Activated naive CD4-positive, alpha-beta T cell treated with anti-CD3 and anti-CD28 coated beads, Interleukin-2, amount 50 U/mL, for 72 hours (primary cell): ENCODE data around the gene SEPTIN11. TPM values are rescaled to one million over a fixed set of nuclear protein-coding genes. Genes with fewer than 3 reads are reported as not detected.
"Not testable (repeated sequence)": the region's sequence is repeated elsewhere in the genome, so short reads cannot be mapped to it uniquely, and the experiment has no call there.

Experiments used
- ATAC-seq, 2 donors: fragments of 150-1000 bp; cut with Tn5 transposase; 2 replicates each; pipeline ENCODE4 v1.10.0; 2021; ENCODE audit warnings: mild to moderate bottlenecking in 2 of 2, moderate library complexity in 2 of 2
- DNase-seq, 2 donors: peaks; one replicate each; pipeline ENCODE4 v3.0.0; 2021 to 2022; ENCODE audit warnings: low spot score in 2 of 2
- H3K27ac Mint-ChIP-seq, 2 donors: one replicate each; pipeline ENCODE4 v1.8.0; 2022; ENCODE audit warnings: mild to moderate bottlenecking in 2 of 2, mixed read lengths in 2 of 2
- H3K36me3 Mint-ChIP-seq, 2 donors: one replicate each; pipeline ENCODE4 v1.8.0; 2022; ENCODE audit warnings: mixed read lengths in 2 of 2
- H3K9me3 Mint-ChIP-seq, 2 donors: one replicate each; pipeline ENCODE4 v1.8.0; 2022; ENCODE audit warnings: mixed read lengths in 2 of 2
- total RNA-seq, 2 donors: library from RNA; stranded (reverse); gene quantifications; one replicate each; pipeline ENCODE4 v1.2.3, GENCODE V29; 2022

The SEPTIN11 gene
- total RNA-seq, 2 donors from 2014 or later: 20.6 to 23.2 TPM

DNA sequence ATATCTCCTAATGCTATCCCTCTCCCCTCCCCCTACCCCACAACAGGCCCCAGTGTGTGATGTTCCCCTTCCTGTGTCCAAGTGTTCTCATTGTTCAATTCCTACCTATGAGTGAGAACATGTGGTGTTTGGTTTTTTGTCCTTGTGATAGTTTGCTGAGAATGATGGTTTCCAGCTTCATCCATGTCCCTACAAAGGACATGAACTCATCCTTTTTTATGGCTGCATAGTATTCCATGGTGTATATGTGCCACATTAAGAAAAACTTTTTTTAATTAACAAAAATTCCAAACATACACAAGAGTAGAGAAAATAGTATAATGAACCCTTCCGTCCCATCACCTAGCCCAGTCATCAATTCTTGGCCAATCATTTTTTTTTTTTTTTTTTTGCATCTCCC, 14.4 kb downstream of the SEPTIN11 start:
- Mint-ChIP-seq H3K36me3 (peaks cover 0 to 19% of the 10 kb centered on the region in 2 donors), H3K9me3 (peaks cover 0 to 12% of the 10 kb centered on the region in 2 donors)
- not testable (repeated sequence) for ATAC-seq, DNase-seq, H3K27ac Mint-ChIP-seq

- peaks cover 0 to 12% of the 10 kb centered on the region in 2 donors for H3K9me3 Mint-ChIP-seq
- peaks cover 0 to 19% of the 10 kb centered on the region in 2 donors for H3K36me3 Mint-ChIP-seq
- H3K27ac Mint-ChIP-seq: no peak overlapping the region
- peak in 1 of 2 donors; percentile 57 for ATAC-seq
- DNase-seq: no peak
Measured at GRCh38 chr4:76964769-76965168, 15.2 kb downstream of the SEPTIN11 start.

DNA sequence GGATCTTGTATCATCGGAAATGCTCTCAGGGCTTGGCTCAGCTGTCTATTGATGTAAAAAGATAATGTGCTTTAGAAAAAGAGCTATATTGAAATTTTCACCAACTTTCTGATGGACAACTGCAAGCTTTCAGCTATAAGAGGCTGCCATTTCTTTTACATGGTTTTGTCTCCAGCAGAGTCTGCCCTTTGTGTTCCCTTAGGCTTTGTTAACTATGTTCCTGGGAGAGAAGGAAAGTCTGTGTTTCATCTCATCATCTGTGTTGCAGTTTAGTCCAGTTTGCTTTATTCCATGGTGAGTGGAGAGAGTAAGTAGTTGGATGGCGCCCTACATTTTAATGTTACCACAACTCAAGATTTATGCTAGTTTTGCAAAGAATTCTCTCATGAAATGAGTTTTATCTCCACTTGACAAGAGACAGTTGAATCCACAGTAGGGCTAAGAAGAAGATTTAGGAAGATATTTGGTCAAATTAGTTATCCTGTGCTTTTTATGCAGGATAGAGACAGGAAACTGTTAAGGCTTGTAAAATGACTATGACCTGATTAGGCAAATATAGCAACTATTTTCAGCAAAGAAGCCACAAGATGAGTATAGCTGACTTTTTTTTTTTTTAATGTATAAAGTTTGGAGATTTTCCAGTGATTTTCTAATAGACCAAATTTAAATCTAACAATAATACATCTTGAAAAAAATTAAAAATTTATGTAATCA, 16.5 kb downstream of the SEPTIN11 start:
- ATAC-seq (no peak), DNase-seq (no peak)
- Mint-ChIP-seq H3K36me3 (peaks cover 0 to 19% of the 10 kb centered on the region in 2 donors), H3K27ac (no peak overlapping the region), H3K9me3 (peaks cover 0 to 12% of the 10 kb centered on the region in 2 donors)

- Mint-ChIP-seq H3K36me3 (peaks cover 0 to 13% of the 10 kb centered on the region in 2 donors), H3K9me3 (peaks cover 0 to 12% of the 10 kb centered on the region in 2 donors), H3K27ac (no peak overlapping the region)
- DNase-seq (no peak), ATAC-seq (no peak)
Measured at GRCh38 chr4:76968937-76969336, 19.4 kb downstream of the SEPTIN11 start.

DNA sequence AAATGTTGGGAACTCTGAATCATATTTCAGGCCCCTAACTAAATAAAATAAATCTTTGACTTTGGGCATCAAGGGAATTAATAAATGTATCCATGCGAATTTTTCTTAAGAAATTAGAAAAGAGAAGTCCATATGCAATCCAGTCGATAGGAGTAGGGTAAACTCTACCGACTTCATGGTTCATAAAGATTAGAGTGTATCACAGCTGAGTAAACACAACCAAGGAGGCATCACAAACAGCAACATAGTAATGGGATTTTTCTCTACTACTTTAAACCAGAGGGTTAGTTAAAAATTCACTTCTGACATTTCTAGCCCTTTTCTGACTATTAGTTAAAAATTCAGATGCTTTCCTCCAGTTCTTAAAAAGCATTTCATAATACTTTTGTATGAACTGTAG, 19.9 kb downstream of the SEPTIN11 start:
- Mint-ChIP-seq H3K27ac (no peak overlapping the region), H3K36me3 (peaks cover 0 to 7% of the 10 kb centered on the region in 2 donors), H3K9me3 (peaks cover 0 to 7% of the 10 kb centered on the region in 2 donors)
- no peak for DNase-seq
- ATAC-seq: no peak

DNA sequence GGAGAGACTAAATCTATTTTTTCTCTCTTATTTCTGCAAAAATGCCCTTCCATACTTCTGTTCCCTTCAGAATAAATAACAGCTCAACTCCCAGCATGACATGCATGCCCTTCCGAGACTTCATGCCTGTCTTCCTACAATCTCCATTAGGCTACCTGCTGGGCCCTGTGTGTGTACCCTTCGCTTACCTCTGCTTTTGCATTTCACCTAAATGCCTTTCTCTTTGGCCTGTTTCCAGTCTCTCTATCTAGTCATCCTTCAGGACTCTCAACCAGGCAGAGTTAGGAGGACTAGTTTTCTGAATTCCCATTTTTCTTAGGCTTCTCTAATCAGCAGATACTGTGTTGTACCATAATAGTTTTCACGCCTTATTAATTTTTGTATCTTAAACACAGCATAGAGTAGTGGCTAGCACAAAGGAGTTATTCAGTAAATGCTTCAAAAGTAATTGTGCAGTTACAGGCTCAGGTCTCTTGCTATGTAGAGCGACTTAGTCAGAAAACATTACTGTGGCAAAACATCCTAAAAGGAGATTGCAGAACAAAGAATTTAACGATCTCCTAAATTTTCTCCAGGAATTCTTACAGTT, 20.5 kb downstream of the SEPTIN11 start:
- ATAC-seq (no peak), DNase-seq (no peak)
- Mint-ChIP-seq H3K36me3 (peaks cover 0 to 7% of the 10 kb centered on the region in 2 donors), H3K27ac (no peak overlapping the region), H3K9me3 (peaks cover 0 to 7% of the 10 kb centered on the region in 2 donors)

- Mint-ChIP-seq H3K27ac (no peak overlapping the region), H3K36me3 (no peaks in the 10 kb centered on the region), H3K9me3 (peaks cover 0 to 4% of the 10 kb centered on the region in 2 donors)
- ATAC-seq (no peak), DNase-seq (no peak)
Measured at GRCh38 chr4:76972306-76972705, 22.8 kb downstream of the SEPTIN11 start.

- Mint-ChIP-seq H3K36me3 (peaks cover 4 to 5% of the 10 kb centered on the region in 2 donors), H3K27ac (no peak overlapping the region), H3K9me3 (peaks cover 0 to 5% of the 10 kb centered on the region in 2 donors)
- DNase-seq: no peak
- ATAC-seq: no peak
Measured at GRCh38 chr4:76974150-76974549, 24.6 kb downstream of the SEPTIN11 start.

- peaks cover 4 to 7% of the 10 kb centered on the region in 2 donors for H3K36me3 Mint-ChIP-seq
- ATAC-seq: no peak
- no peak overlapping the region for H3K27ac Mint-ChIP-seq
- H3K9me3 Mint-ChIP-seq: peaks cover 0 to 7% of the 10 kb centered on the region in 2 donors
- DNase-seq: no peak
Measured at GRCh38 chr4:76977113-76977512, 27.6 kb downstream of the SEPTIN11 start.

DNA sequence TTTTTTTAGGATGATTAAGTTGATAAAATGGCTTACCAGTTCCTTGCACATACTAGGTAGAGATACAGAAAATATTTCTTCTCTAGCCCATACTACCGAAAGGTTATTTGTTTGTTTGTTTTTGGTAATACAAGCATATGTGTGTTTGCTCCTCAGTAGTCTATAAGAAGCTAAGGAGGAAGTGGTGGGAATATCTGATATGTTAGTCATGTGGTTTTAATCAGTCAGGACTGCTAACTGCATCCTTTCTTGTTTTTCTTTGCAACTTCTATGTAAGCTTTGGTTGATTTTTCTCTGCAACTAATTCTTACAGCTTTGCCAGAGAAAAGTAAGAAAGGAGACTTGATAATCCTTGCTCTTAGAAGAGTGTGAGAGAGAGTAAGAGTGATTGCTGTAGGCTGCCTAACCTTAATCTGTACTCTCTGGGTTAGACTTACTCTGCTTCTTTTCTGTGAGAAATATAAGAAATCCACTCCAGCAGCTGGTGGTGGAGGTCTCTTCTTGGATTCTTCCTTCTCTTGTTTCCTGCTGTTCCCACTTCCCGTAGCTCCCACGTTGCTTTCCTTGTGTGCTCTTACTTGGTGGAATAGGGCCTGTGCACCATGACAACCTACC, 28.3 kb downstream of the SEPTIN11 start:
- H3K9me3 Mint-ChIP-seq: peaks cover 0 to 7% of the 10 kb centered on the region in 2 donors
- no peak overlapping the region for H3K27ac Mint-ChIP-seq
- ATAC-seq (no peak), DNase-seq (no peak)
- H3K36me3 Mint-ChIP-seq: peaks cover 4 to 7% of the 10 kb centered on the region in 2 donors

DNA sequence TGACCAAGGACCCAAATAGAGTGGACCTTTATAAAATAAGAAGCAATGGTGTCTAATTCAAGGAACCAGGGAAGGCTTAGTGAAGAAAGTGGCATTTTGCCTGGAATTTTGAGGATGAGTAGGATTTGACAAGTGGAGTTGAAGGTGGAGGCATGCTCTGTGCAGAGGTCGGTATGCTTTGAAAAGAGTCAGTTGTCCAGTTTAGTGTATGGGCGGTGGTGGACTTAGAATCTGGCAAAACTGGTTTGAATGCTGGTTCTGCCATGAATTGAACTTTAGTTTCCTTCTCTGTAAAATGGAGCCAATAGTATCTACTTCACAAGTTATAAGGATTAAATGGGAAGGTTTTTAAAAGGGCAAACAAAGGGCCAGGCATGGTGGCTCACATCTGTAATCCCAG, 29.7 kb downstream of the SEPTIN11 start:
- no peak for ATAC-seq

GRCh38 chr4:76980261-76980660, 30.7 kb downstream of the SEPTIN11 start:
- Mint-ChIP-seq H3K27ac (no peak overlapping the region), H3K36me3 (peaks cover 4 to 7% of the 10 kb centered on the region in 2 donors), H3K9me3 (peaks cover 0 to 7% of the 10 kb centered on the region in 2 donors)
- ATAC-seq (no peak), DNase-seq (no peak)

More for the DNA sequence above, 29.7 kb downstream of the SEPTIN11 start:
- no peak for DNase-seq
- no peak overlapping the region for H3K27ac Mint-ChIP-seq
- H3K36me3 Mint-ChIP-seq: peaks cover 4 to 7% of the 10 kb centered on the region in 2 donors
- peaks cover 0 to 7% of the 10 kb centered on the region in 2 donors for H3K9me3 Mint-ChIP-seq

GRCh38 chr4:76981644-76982043, 32.1 kb downstream of the SEPTIN11 start:
- no peak for DNase-seq
- H3K27ac Mint-ChIP-seq: no peak overlapping the region
- ATAC-seq: no peak

GRCh38 chr4:76982638-76983584, 33.4 kb downstream of the SEPTIN11 start:
- ATAC-seq (no peak), DNase-seq (no peak)
- H3K36me3 Mint-ChIP-seq: peaks cover 4 to 7% of the 10 kb centered on the region in 2 donors
- no peak overlapping the region for H3K27ac Mint-ChIP-seq
- H3K9me3 Mint-ChIP-seq: peaks cover 0 to 7% of the 10 kb centered on the region in 2 donors

More at GRCh38 chr4:76981644-76982043, 32.1 kb downstream of the SEPTIN11 start:
- peaks cover 0 to 7% of the 10 kb centered on the region in 2 donors for H3K9me3 Mint-ChIP-seq
- H3K36me3 Mint-ChIP-seq: peaks cover 4 to 7% of the 10 kb centered on the region in 2 donors

DNA sequence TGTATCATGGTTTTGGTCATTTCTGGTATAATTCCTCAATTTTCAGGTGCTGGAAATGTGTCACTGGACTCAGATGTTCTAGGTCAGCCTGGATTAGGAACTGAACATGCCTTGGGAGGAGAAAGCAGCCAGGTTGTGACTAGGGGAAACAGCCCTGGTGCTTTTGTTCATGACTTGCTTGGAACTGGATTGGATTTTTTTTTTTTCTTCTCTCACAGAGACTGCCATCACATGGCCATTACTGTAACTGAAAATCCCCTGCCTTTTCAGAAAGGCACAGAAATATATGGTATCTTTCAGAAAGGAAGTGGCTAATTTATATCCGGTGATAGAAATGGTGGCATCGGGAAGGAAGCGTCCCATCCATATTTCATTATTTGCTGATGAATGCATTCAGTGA, 34.6 kb downstream of the SEPTIN11 start:
- peak in 1 of 2 donors; percentile 28 for ATAC-seq
- H3K36me3 Mint-ChIP-seq: peaks cover under 1 to 3% of the 10 kb centered on the region in 2 donors
- DNase-seq: no peak
- peaks cover 0 to 2% of the 10 kb centered on the region in 2 donors for H3K9me3 Mint-ChIP-seq
- H3K27ac Mint-ChIP-seq: no peak overlapping the region

DNA sequence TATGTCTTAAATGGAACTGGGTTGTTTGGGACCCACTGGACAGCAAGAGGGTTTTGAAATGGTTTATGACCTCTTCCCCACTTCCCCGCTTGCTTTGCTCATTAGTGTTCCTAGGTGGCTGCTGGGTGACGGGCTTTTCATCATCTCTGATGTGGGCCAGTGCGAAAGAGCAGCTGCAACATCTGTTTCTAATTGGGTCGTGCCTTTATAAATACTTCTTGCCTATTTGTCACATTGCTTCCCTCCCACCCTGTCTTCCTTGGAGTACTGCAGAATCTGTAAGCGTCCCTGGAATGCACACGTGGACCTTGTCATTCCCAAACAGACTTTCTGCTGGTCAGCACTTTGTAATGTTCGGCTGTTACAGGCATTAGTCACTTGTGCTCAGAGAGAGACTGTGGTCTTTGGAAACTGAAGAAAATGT, 35.2 kb downstream of the SEPTIN11 start:
- no peak for DNase-seq
- H3K36me3 Mint-ChIP-seq: peaks cover under 1 to 3% of the 10 kb centered on the region in 2 donors
- ATAC-seq: no peak

More for the DNA sequence above, 35.2 kb downstream of the SEPTIN11 start:
- Mint-ChIP-seq H3K9me3 (peaks cover 0 to 1% of the 10 kb centered on the region in 2 donors), H3K27ac (no peak overlapping the region)
